Prostate gland (tissue), 2 donors: Measurements from ENCODE around the gene KLK10. TPM values are rescaled to one million over a fixed set of nuclear protein-coding genes. Genes with fewer than 3 reads are reported as not detected.
"Not testable (repeated sequence)": the region's sequence is repeated elsewhere in the genome, so short reads cannot be mapped to it uniquely, and the experiment has no call there.

Experiments
- DNase-seq: peaks from one replicate; pipeline ENCODE4 v3.0.0-alpha.2; 2019; ENCODE audit warnings: low spot score
- H3K27ac ChIP-seq, 2 donors: fragments of 200-600 bp; sonication (generic); 2 replicates each; pipeline ENCODE4 v1.5.1; 2017 to 2019
- H3K27me3 ChIP-seq: fragments of 200-600 bp; sonication (generic); replicated peaks from 2 replicates; pipeline ENCODE4 v1.5.1; 2019; ENCODE audit not compliant: insufficient read depth
- H3K36me3 ChIP-seq, 2 donors: fragments of 200-600 bp; sonication (generic); 1 replicate in 1 of 2; 2 replicates in 1 of 2; pipeline versions ENCODE4 v1.5.1 to v1.8.1; 2017 to 2019
- H3K4me1 ChIP-seq: fragments of 200-600 bp; sonication (generic); replicated peaks from 2 replicates; pipeline ENCODE4 v1.5.1; 2019
- H3K4me3 ChIP-seq, 2 donors: fragments of 200-600 bp; sonication (generic); 2 replicates each; pipeline ENCODE4 v1.5.1; 2017 to 2019
- H3K9me3 ChIP-seq: fragments of 200-600 bp; sonication (generic); 2 replicates; pipeline ENCODE4 v1.5.1; 2017
- CTCF ChIP-seq, 4 experiments: fragments of 200-600 bp in 2 of 4; fragments of 450-650 bp in 2 of 4; sonication (generic) in 2 of 4; IDR thresholded peaks; 1 replicate in 3 of 4; 2 replicates in 1 of 4; pipeline ENCODE4 v1.5.1; 2016 to 2019; ENCODE audit warnings: antibody characterized with exemption in 4 of 4, mild to moderate bottlenecking in 2 of 4, moderate library complexity in 2 of 4
- POLR2A ChIP-seq: fragments of 450-650 bp; IDR thresholded peaks from one replicate; pipeline ENCODE4 v1.6.1; 2016; ENCODE audit warnings: antibody characterized with exemption, mild to moderate bottlenecking
- POLR2AphosphoS5 ChIP-seq: sonication (generic); formaldehyde crosslinking; IDR thresholded peaks from one replicate; pipeline ENCODE4 v1.6.1; 2017; ENCODE audit warnings: antibody characterized with exemption
- WGBS: methylation state at CpG from one replicate; pipeline ENCODE4 v1.1.5; 2018; 5-methylcytosine and 5-hydroxymethylcytosine counted together
- intact Hi-C: fragments of 100-400 bp; cut with DNase I; formaldehyde crosslinking; loops from one replicate; pipeline ENCODE4 v1.14.2; 2022
- total RNA-seq, 2 donors: library from RNA; depleted of rRNA; stranded (reverse); fragments of >200 nt; gene quantifications; one replicate each; pipeline ENCODE4 v1.1.0, GENCODE V29; 2016

Gene KLK10
- total RNA-seq, 2 donors from 2014 or later, result 7.4 to 49.6 TPM

GRCh38 chr19:50998686-50999085 is 20.8 kb downstream of the KLK10 start:
- 61% methylated on average over 4 of the region's 4 CpGs for WGBS
- Histone ChIP-seq H3K27ac (no peak overlapping the region), H3K27me3 (peaks cover 13% of the 10 kb centered on the region), H3K36me3 (no peaks in the 10 kb centered on the region), H3K4me1 (no peaks in the 10 kb centered on the region), H3K9me3 (no peaks in the 10 kb centered on the region), H3K4me3 (no peak overlapping the region)
- intact Hi-C loops, result no loop called here
- TF ChIP-seq POLR2AphosphoS5 (no peak), CTCF (IDR thresholded peaks at IDR 0.05) (no peak), POLR2A (no peak)
- no peak for DNase-seq

DNA sequence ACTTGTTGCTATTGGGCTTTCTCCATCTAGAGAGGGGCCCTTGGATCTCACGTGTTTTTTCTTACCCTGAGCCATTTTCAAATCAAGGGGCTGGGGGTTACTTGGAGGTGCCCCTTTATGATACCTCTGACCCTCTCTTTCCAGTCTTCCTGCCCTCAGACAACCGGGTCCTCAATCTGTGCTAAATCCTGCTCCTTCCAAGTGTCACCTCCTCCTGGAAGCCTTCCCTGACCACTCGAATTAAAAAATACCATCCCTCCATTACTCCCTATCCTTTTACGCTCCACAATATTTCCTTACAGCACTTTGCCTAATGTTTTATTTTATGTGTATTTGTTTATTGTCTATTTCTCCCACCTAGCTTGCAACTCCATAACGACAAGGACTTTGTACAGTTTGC is 21.4 kb downstream of the KLK10 start:
- intact Hi-C loops, result no loop called here
- no peak for TF ChIP-seq POLR2A
- no peak for TF ChIP-seq CTCF (IDR thresholded peaks at IDR 0.05)
- no peak for TF ChIP-seq POLR2AphosphoS5
- no peaks in the 10 kb centered on the region for H3K36me3 ChIP-seq
- 52% methylated on average over 5 of the region's 5 CpGs for WGBS
- no peaks in the 10 kb centered on the region for H3K4me1 ChIP-seq
- H3K27ac ChIP-seq, result no peak overlapping the region
- H3K4me3 ChIP-seq, result no peak overlapping the region
- H3K27me3 ChIP-seq, result peaks cover 11% of the 10 kb centered on the region
- H3K9me3 ChIP-seq, result no peaks in the 10 kb centered on the region
- DNase-seq, result no peak

- H3K4me1 ChIP-seq, result no peaks in the 10 kb centered on the region
- no peak overlapping the region for H3K4me3 ChIP-seq
- intact Hi-C loops, result no loop called here
- DNase-seq, result no peak
- H3K27me3 ChIP-seq, result no peaks in the 10 kb centered on the region
- H3K9me3 ChIP-seq, result no peaks in the 10 kb centered on the region
- H3K27ac ChIP-seq, result no peak overlapping the region
- 78% methylated on average over 2 of the region's 2 CpGs for WGBS
- H3K36me3 ChIP-seq, result no peaks in the 10 kb centered on the region
- TF ChIP-seq CTCF (IDR thresholded peaks at IDR 0.05), result no peak
- no peak for TF ChIP-seq POLR2A
- no peak for TF ChIP-seq POLR2AphosphoS5
Measured at GRCh38 chr19:50994129-50994528, 25.4 kb downstream of the KLK10 start.

- H3K4me1 ChIP-seq, result no peaks in the 10 kb centered on the region
- WGBS, result 53% methylated on average over 2 of the region's 2 CpGs
- no peaks in the 10 kb centered on the region for H3K9me3 ChIP-seq
- TF ChIP-seq POLR2AphosphoS5 (no peak), POLR2A (no peak), CTCF (IDR thresholded peaks at IDR 0.05) (no peak)
- no peak for DNase-seq
- no peak overlapping the region for H3K27ac ChIP-seq
- no peaks in the 10 kb centered on the region for H3K36me3 ChIP-seq
- no peak overlapping the region for H3K4me3 ChIP-seq
- intact Hi-C loops, result no loop called here
- H3K27me3 ChIP-seq, result no peaks in the 10 kb centered on the region
Measured at GRCh38 chr19:50992666-50993035, 26.9 kb downstream of the KLK10 start.

GRCh38 chr19:50984416-50984815 is 35.1 kb downstream of the KLK10 start:
- H3K9me3 ChIP-seq, H3K27ac ChIP-seq, H3K4me1 ChIP-seq, H3K4me3 ChIP-seq, H3K27me3 ChIP-seq, intact Hi-C loops, H3K36me3 ChIP-seq, DNase-seq: not testable (repeated sequence)
- WGBS, result 83% methylated on average over 14 of the region's 14 CpGs
